ENCODE data around the gene CASK.

Gene CASK

GRCh38 chrX:41556958-41557357 is 366.4 kb downstream of the CASK start:
- no peak overlapping the region for H3K27ac ChIP-seq (replicated peaks)
- DNase-seq (ENCODE audit: low read depth in 1 of 2, low spot score in 1 of 2): no peak
- no peak overlapping the region for H3K4me3 ChIP-seq (replicated peaks; ENCODE audit: insufficient read depth, low read length)
- TF ChIP-seq GABPA (IDR thresholded peaks at IDR 0.05; ENCODE audit: low read depth): no peak
- TF ChIP-seq SPI1 (IDR thresholded peaks at IDR 0.05; ENCODE audit: borderline replicate concordance, low read depth): no peak
- TF ChIP-seq, protein P1, sequence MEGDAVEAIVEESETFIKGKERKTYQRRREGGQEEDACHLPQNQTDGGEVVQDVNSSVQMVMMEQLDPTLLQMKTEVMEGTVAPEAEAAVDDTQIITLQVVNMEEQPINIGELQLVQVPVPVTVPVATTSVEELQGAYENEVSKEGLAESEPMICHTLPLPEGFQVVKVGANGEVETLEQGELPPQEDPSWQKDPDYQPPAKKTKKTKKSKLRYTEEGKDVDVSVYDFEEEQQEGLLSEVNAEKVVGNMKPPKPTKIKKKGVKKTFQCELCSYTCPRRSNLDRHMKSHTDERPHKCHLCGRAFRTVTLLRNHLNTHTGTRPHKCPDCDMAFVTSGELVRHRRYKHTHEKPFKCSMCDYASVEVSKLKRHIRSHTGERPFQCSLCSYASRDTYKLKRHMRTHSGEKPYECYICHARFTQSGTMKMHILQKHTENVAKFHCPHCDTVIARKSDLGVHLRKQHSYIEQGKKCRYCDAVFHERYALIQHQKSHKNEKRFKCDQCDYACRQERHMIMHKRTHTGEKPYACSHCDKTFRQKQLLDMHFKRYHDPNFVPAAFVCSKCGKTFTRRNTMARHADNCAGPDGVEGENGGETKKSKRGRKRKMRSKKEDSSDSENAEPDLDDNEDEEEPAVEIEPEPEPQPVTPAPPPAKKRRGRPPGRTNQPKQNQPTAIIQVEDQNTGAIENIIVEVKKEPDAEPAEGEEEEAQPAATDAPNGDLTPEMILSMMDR (IDR thresholded peaks at IDR 0.05; ENCODE audit: insufficient read depth, low read length): no peak
- no peak for TF ChIP-seq POLR2AphosphoS5 (IDR thresholded peaks at IDR 0.05; ENCODE audit: low read depth)
- TF ChIP-seq, protein P2, sequence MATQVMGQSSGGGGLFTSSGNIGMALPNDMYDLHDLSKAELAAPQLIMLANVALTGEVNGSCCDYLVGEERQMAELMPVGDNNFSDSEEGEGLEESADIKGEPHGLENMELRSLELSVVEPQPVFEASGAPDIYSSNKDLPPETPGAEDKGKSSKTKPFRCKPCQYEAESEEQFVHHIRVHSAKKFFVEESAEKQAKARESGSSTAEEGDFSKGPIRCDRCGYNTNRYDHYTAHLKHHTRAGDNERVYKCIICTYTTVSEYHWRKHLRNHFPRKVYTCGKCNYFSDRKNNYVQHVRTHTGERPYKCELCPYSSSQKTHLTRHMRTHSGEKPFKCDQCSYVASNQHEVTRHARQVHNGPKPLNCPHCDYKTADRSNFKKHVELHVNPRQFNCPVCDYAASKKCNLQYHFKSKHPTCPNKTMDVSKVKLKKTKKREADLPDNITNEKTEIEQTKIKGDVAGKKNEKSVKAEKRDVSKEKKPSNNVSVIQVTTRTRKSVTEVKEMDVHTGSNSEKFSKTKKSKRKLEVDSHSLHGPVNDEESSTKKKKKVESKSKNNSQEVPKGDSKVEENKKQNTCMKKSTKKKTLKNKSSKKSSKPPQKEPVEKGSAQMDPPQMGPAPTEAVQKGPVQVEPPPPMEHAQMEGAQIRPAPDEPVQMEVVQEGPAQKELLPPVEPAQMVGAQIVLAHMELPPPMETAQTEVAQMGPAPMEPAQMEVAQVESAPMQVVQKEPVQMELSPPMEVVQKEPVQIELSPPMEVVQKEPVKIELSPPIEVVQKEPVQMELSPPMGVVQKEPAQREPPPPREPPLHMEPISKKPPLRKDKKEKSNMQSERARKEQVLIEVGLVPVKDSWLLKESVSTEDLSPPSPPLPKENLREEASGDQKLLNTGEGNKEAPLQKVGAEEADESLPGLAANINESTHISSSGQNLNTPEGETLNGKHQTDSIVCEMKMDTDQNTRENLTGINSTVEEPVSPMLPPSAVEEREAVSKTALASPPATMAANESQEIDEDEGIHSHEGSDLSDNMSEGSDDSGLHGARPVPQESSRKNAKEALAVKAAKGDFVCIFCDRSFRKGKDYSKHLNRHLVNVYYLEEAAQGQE (IDR thresholded peaks at IDR 0.05; ENCODE audit: insufficient replicate concordance, low read depth): no peak
- H3K27me3 ChIP-seq (ENCODE audit: insufficient read depth, poor library complexity, severe bottlenecking): no peaks in the 10 kb centered on the region

GRCh38 chrX:41553688-41554087 is 369.7 kb downstream of the CASK start:
- no peaks in the 10 kb centered on the region for H3K27me3 ChIP-seq (ENCODE audit: insufficient read depth, poor library complexity, severe bottlenecking)
- TF ChIP-seq, protein P2 (IDR thresholded peaks at IDR 0.05; ENCODE audit: insufficient replicate concordance, low read depth): no peak
- TF ChIP-seq GABPA (IDR thresholded peaks at IDR 0.05; ENCODE audit: low read depth) (no peak), SPI1 (IDR thresholded peaks at IDR 0.05; ENCODE audit: borderline replicate concordance, low read depth) (no peak), POLR2AphosphoS5 (IDR thresholded peaks at IDR 0.05; ENCODE audit: low read depth) (no peak)
- TF ChIP-seq, protein P1 (IDR thresholded peaks at IDR 0.05; ENCODE audit: insufficient read depth, low read length): no peak
- no peak for DNase-seq (ENCODE audit: low read depth in 1 of 2, low spot score in 1 of 2)
- H3K4me3 ChIP-seq (replicated peaks; ENCODE audit: insufficient read depth, low read length): no peak overlapping the region
- no peak overlapping the region for H3K27ac ChIP-seq (replicated peaks)

- Histone ChIP-seq H3K4me3 (replicated peaks; ENCODE audit: insufficient read depth, low read length) (no peak overlapping the region), H3K27me3 (ENCODE audit: insufficient read depth, poor library complexity, severe bottlenecking) (no peaks in the 10 kb centered on the region), H3K27ac (replicated peaks) (no peak overlapping the region)
- TF ChIP-seq POLR2AphosphoS5 (IDR thresholded peaks at IDR 0.05; ENCODE audit: low read depth) (no peak), SPI1 (IDR thresholded peaks at IDR 0.05; ENCODE audit: borderline replicate concordance, low read depth) (no peak), GABPA (IDR thresholded peaks at IDR 0.05; ENCODE audit: low read depth) (no peak)
- TF ChIP-seq, protein P2 (IDR thresholded peaks at IDR 0.05; ENCODE audit: insufficient replicate concordance, low read depth): no peak
- TF ChIP-seq, protein P1 (IDR thresholded peaks at IDR 0.05; ENCODE audit: insufficient read depth, low read length): no peak
- DNase-seq (ENCODE audit: low read depth in 1 of 2, low spot score in 1 of 2): no peak
Measured at GRCh38 chrX:41548411-41548810, 374.9 kb downstream of the CASK start.
